A673 (cell line): ENCODE measurements around the gene P3R3URF. TPM values are rescaled to one million over a fixed set of nuclear protein-coding genes. Genes with fewer than 3 reads are reported as not detected.

Experiments
- BruUV-seq: library from RNA; stranded (reverse); fragments of 400-500 nt; replicated peaks from 2 replicates; lab custom pipeline; 2021; lab: Mats Ljungman, UMichigan
- CTCF ChIA-PET: fragments of 300-600 bp; sonication (Branson Sonifier 250); formaldehyde crosslinking; loops from one replicate; lab custom pipeline; 2022; ENCODE audit warnings: antibody characterized with exemption; lab: Charles Lee
- POLR2A ChIA-PET: fragments of 300-600 bp; sonication (Branson Sonifier 250); formaldehyde crosslinking; loops from one replicate; lab custom pipeline; 2022; ENCODE audit warnings: antibody characterized with exemption; ENCODE audit not compliant: low non-redundant PET; lab: Charles Lee
- DNase-seq: peaks from one replicate; pipeline ENCODE4 v3.0.0-alpha.2; 2015; ENCODE audit warnings: low spot score
- H3K27ac ChIP-seq: fragments of 200-600 bp; sonication (generic); 2 replicates; pipeline ENCODE4 v1.5.1; 2016; ENCODE audit warnings: mixed run types, low read depth, mild to moderate bottlenecking, mixed read lengths, antibody characterized with exemption, low read length; ENCODE audit not compliant: poor library complexity, severe bottlenecking
- H3K27me3 ChIP-seq: fragments of 200-600 bp; sonication (generic); replicated peaks from 2 replicates; pipeline ENCODE4 v1.6.1; 2017; ENCODE audit warnings: mixed run types, low read depth, mild to moderate bottlenecking, mixed read lengths, antibody characterized with exemption, low read length; ENCODE audit not compliant: insufficient read depth, poor library complexity
- H3K36me3 ChIP-seq: fragments of 200-600 bp; sonication (generic); 2 replicates; pipeline ENCODE4 v1.6.1; 2016; ENCODE audit warnings: mixed run types, mild to moderate bottlenecking, mixed read lengths, antibody characterized with exemption, low read length; ENCODE audit not compliant: insufficient read depth, poor library complexity, severe bottlenecking
- H3K4me1 ChIP-seq: fragments of 200-600 bp; sonication (generic); 2 replicates; pipeline ENCODE4 v1.6.1; 2017; ENCODE audit warnings: mixed run types, mild to moderate bottlenecking, mixed read lengths, antibody characterized with exemption, low read length; ENCODE audit not compliant: insufficient read depth, poor library complexity, severe bottlenecking
- H3K4me3 ChIP-seq: fragments of 200-600 bp; sonication (generic); 2 replicates; pipeline ENCODE4 v1.5.1; 2016; ENCODE audit warnings: low read depth, mixed run types, mild to moderate bottlenecking, mixed read lengths, low read length; ENCODE audit not compliant: poor library complexity, severe bottlenecking
- H3K9me3 ChIP-seq: fragments of 200-600 bp; sonication (generic); 2 replicates; pipeline ENCODE4 v1.6.1; 2016; ENCODE audit warnings: mixed run types, low read depth, mild to moderate bottlenecking, mixed read lengths, antibody characterized with exemption, low read length; ENCODE audit not compliant: poor library complexity, severe bottlenecking
- EZH2 ChIP-seq: fragments of 200-600 bp; sonication (generic); IDR thresholded peaks from 2 replicates; pipeline ENCODE4 v1.6.1; 2017; ENCODE audit warnings: borderline replicate concordance, low read depth, mild to moderate bottlenecking, mixed read lengths, antibody characterized with exemption, low read length; ENCODE audit not compliant: poor library complexity, severe bottlenecking
- intact Hi-C: fragments of 100-400 bp; cut with micrococcal nuclease; formaldehyde crosslinking; loops from one replicate; pipeline ENCODE4 v1.10.0; 2022; ENCODE audit not compliant: unreplicated experiment
- total RNA-seq: library from RNA; stranded (reverse); gene quantifications from 2 replicates; pipeline ENCODE4 v1.2.3, GENCODE V29; 2021
- TF ChIP-seq, protein P1 (sequence below): fragments of 300-800, 200-600 bp; sonication (generic); conservative IDR thresholded peaks from 2 replicates; pipeline ENCODE4 v1.5.1; 2017; ENCODE audit warnings: low read depth, mild to moderate bottlenecking, antibody characterized with exemption, low read length, moderate library complexity, mixed read lengths

P3R3URF gene
- total RNA-seq, 1 experiment from 2014 or later: not detected

DNA sequence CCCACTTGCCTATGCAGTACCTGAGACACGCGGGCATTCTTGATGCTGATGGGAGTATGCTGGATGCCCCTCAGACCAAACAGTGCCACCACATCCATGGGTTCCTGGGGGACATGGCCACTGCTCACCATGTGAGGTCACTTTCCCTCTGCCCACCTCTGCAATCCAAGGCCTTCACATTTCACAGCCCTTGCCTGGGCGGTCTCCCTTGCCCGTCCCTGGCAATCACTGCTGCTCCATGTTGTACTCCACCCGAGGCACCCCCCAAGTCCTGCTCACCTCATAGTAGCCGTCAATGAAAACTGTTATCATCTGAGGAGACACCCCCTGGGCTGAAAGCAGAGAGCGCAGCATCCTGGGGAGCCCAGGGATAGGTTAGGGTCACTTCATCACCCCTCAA is 17.0 kb upstream of the P3R3URF start:
- Histone ChIP-seq H3K27me3 (no peaks in the 10 kb centered on the region), H3K9me3 (no peaks in the 10 kb centered on the region), H3K4me1 (peaks cover 8% of the 10 kb centered on the region), H3K27ac (no peak overlapping the region), H3K4me3 (no peak overlapping the region), H3K36me3 (peaks cover 28% of the 10 kb centered on the region)
- intact Hi-C loops: no loop called here
- BruUV-seq: no TSS peak
- TF ChIP-seq, protein P1, sequence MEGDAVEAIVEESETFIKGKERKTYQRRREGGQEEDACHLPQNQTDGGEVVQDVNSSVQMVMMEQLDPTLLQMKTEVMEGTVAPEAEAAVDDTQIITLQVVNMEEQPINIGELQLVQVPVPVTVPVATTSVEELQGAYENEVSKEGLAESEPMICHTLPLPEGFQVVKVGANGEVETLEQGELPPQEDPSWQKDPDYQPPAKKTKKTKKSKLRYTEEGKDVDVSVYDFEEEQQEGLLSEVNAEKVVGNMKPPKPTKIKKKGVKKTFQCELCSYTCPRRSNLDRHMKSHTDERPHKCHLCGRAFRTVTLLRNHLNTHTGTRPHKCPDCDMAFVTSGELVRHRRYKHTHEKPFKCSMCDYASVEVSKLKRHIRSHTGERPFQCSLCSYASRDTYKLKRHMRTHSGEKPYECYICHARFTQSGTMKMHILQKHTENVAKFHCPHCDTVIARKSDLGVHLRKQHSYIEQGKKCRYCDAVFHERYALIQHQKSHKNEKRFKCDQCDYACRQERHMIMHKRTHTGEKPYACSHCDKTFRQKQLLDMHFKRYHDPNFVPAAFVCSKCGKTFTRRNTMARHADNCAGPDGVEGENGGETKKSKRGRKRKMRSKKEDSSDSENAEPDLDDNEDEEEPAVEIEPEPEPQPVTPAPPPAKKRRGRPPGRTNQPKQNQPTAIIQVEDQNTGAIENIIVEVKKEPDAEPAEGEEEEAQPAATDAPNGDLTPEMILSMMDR: no peak
- TF ChIP-seq EZH2: no peak
- ChIA-PET POLR2A (no interaction called here), CTCF (no interaction called here)
- no peak for DNase-seq

DNA sequence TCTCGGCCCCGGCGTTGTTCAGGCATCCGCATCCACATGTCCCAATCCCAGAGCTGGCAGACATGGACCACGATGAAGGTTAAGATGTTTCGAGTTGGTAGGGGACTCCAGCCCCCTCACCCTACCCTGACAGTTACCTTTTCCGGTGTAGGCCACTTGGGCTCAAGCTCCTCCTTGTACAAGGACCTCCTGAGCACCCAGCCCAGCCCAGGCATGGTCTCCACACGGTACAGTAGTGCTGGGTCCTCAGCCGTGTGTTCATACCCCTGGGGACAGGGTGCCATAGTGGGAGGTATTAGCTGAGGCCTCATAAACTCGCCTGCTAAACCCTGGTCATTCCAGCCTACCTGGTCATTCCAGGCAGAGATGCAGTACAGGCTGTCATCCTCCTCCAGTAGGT is 15.9 kb upstream of the P3R3URF start:
- Histone ChIP-seq H3K9me3 (no peaks in the 10 kb centered on the region), H3K36me3 (peaks cover 28% of the 10 kb centered on the region), H3K4me3 (no peak overlapping the region), H3K4me1 (peaks cover under 1% of the 10 kb centered on the region), H3K27ac (no peak overlapping the region), H3K27me3 (no peaks in the 10 kb centered on the region)
- no peak for DNase-seq
- intact Hi-C loops: no loop called here
- no TSS peak for BruUV-seq
- ChIA-PET CTCF (no interaction called here), POLR2A (no interaction called here)
- no peak for TF ChIP-seq EZH2
- TF ChIP-seq, protein P1: no peak

DNA sequence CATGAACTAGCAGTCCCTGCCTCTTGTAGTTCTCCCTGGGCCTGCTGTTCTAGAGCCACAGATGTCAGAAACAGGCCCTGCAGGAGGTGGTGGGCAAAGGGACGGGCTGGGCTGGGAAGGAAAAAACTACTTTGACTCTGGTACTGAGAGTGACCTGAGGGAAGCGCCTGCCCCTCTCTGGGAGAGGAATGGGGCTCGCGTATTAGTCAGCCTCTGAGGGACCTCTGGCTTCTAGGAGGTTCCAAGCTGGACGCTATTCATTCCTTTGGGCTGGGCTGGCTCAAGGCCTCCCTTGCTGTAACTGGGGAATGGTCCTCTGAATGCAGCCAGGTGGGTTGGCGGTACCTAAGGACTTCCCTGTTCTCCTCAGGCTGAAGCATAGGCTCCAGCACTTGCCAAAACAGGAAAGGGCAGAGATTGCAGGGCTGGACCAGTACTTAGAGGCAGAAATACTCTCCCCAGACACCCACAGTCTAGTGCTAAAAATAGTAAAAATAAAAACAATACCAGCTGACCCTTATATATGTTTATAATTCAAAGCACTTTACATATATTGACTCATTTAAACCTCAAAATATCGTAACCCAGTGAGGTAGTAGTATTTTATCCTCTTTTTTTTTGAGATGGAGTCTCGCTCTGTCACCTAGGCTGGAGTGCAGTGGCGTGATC is 14.9 kb upstream of the P3R3URF start:
- H3K27me3 ChIP-seq: no peaks in the 10 kb centered on the region
- ChIA-PET CTCF (interaction anchor here (0.6 to 0.9 kb wide), 2 partner anchors 11 to 33 kb away, joined by 3 read pairs; no protein-coding TSS in a partner anchor), POLR2A (no interaction called here)
- no TSS peak for BruUV-seq
- intact Hi-C loops: no loop called here
- no peak overlapping the region for H3K27ac ChIP-seq
- no peak overlapping the region for H3K4me3 ChIP-seq
- no peak for TF ChIP-seq EZH2
- TF ChIP-seq, protein P1: no peak
- H3K4me1 ChIP-seq: no peaks in the 10 kb centered on the region
- H3K36me3 ChIP-seq: peaks cover 25% of the 10 kb centered on the region
- H3K9me3 ChIP-seq: no peaks in the 10 kb centered on the region
- DNase-seq: no peak
